Measurements from ENCODE around the gene GRIK2. TPM values are rescaled to one million over a fixed set of nuclear protein-coding genes. Genes with fewer than 3 reads are reported as not detected.

The GRIK2 gene
- polyA plus RNA-seq, 1 donor: 3.3 TPM

DNA sequence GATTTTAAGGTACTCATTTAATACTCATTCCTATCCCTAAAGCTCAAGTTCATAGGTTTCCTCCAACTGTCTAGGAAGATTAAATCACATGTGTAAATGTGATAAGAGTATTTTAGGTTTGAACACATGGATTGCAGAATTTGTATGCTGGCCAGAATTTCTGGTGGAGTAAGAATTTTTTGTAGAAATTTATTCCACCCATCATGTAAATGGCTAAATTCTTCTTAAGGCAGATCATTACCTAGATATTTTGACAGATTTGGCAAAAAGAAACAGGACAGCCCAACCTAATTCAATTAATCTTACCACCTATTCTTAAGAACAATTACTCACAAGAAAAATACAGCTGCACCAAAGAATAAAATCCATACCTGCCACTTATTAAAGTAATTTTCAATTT is 261.6 kb downstream of the GRIK2 start:
- Histone ChIP-seq H3K4me1 (ENCODE audit: control insufficient read depth, insufficient read depth, low read length) (no peaks in the 10 kb centered on the region), H3K27me3 (ENCODE audit: control insufficient read depth, insufficient read depth, low read length) (no peaks in the 10 kb centered on the region), H3K27ac (ENCODE audit: low read length) (no peak overlapping the region), H3K4me3 (ENCODE audit: low read length) (no peak overlapping the region), H3K9me3 (ENCODE audit: control insufficient read depth, low read depth, low read length) (no peaks in the 10 kb centered on the region), H3K36me3 (ENCODE audit: control insufficient read depth, insufficient read depth, low read length) (no peaks in the 10 kb centered on the region)
- no peak for DNase-seq

DNA sequence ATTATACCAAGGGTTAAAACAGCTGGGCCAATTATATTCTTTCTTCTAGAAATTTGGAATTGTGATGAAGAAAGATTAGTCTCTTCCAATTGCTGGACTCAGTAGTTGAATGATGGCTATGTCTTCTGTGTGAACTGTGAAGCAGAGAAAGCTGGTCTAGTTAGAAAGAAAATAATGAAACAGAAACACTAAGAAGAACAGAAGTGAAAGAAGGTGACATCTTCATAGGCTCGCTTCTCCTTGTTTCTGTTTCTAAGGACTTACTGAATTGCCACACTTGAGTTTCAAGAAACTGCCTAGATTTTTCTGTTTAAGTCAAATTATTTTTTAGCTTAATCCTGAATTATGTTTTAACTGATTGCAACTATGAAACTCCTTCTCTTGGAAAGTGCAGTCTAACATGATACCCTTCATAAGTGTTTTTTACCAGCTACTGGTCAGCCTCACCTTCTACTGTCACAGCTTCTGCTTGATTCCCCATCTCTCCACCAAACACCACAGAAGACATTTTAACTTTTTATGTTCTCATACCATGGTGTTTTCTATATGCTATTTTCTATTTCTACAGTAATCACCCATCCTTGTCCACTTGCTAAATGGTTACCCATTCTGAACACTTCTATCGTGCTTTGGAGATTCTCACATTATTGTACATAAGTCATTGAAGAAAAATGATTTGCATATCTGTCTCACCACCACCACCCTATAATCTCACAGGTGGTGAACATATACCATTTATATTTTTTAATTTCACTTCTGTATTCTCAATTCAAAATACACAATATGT is 268.8 kb downstream of the GRIK2 start:
- Histone ChIP-seq H3K4me1 (ENCODE audit: control insufficient read depth, insufficient read depth, low read length) (no peaks in the 10 kb centered on the region), H3K4me3 (ENCODE audit: low read length) (no peak overlapping the region), H3K27me3 (ENCODE audit: control insufficient read depth, insufficient read depth, low read length) (no peaks in the 10 kb centered on the region), H3K9me3 (ENCODE audit: control insufficient read depth, low read depth, low read length) (no peaks in the 10 kb centered on the region), H3K36me3 (ENCODE audit: control insufficient read depth, insufficient read depth, low read length) (no peaks in the 10 kb centered on the region), H3K27ac (ENCODE audit: low read length) (no peak overlapping the region)
- DNase-seq: no peak
- WGBS (ENCODE audit: insufficient coverage, low lambda C conversion rate): 100% methylated on average over 2 of the region's 2 CpGs

DNA sequence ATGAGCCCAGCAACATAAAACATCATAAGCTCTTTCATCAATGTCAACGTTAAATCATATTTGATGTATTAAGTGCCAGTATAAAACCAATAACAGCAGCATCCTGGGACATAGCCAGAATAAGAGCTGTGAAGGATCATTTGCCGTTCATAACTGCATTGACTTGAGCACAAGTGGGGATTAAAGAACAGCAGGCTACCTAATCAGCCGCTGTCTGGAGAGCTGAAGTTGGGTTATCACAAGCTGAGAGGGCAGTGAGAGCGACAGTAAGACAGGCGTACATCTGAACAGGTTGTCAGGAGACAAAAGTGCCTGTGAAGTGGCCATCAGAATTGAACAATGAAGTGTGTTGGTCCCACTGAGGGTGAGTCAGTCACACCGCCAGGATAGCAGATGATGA is 269.6 kb downstream of the GRIK2 start:
- H3K4me1 ChIP-seq (ENCODE audit: control insufficient read depth, insufficient read depth, low read length): no peaks in the 10 kb centered on the region
- 100% methylated on average over 1 of the region's 6 CpGs for WGBS (ENCODE audit: insufficient coverage, low lambda C conversion rate)

DNA sequence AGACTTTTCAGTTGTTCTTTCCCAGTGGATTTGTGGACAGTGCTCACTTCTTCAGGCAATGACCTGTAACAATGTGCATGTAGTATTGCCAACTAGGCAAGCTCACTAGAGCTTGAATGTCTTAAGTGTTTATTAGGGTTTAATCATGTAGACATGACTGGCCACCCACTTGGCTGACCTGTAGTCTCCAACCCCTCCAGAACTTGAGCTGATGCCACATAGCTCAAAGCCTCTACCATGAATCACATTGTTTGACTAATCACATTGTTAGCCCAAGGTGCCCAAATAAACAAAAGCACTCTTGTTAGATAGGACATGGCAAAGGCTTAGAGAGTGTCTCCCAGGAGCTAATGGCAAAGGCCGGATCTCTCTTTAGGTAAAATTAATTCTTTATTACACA is 272.7 kb downstream of the GRIK2 start:
- no peak overlapping the region for H3K27ac ChIP-seq (ENCODE audit: low read length)
- H3K4me1 ChIP-seq (ENCODE audit: control insufficient read depth, insufficient read depth, low read length): no peaks in the 10 kb centered on the region
- no peak for DNase-seq
- H3K9me3 ChIP-seq (ENCODE audit: control insufficient read depth, low read depth, low read length): no peaks in the 10 kb centered on the region
- H3K4me3 ChIP-seq (ENCODE audit: low read length): no peak overlapping the region
- no CpG with 5 or more reads among the region's 1 CpG for WGBS (ENCODE audit: insufficient coverage, low lambda C conversion rate)
- H3K36me3 ChIP-seq (ENCODE audit: control insufficient read depth, insufficient read depth, low read length): no peaks in the 10 kb centered on the region
- no peaks in the 10 kb centered on the region for H3K27me3 ChIP-seq (ENCODE audit: control insufficient read depth, insufficient read depth, low read length)

More for the DNA sequence above, 269.6 kb downstream of the GRIK2 start:
- H3K27ac ChIP-seq (ENCODE audit: low read length): no peak overlapping the region
- H3K27me3 ChIP-seq (ENCODE audit: control insufficient read depth, insufficient read depth, low read length): no peaks in the 10 kb centered on the region
- no peak for DNase-seq
- H3K9me3 ChIP-seq (ENCODE audit: control insufficient read depth, low read depth, low read length): no peaks in the 10 kb centered on the region
- H3K36me3 ChIP-seq (ENCODE audit: control insufficient read depth, insufficient read depth, low read length): no peaks in the 10 kb centered on the region
- H3K4me3 ChIP-seq (ENCODE audit: low read length): no peak overlapping the region

DNA sequence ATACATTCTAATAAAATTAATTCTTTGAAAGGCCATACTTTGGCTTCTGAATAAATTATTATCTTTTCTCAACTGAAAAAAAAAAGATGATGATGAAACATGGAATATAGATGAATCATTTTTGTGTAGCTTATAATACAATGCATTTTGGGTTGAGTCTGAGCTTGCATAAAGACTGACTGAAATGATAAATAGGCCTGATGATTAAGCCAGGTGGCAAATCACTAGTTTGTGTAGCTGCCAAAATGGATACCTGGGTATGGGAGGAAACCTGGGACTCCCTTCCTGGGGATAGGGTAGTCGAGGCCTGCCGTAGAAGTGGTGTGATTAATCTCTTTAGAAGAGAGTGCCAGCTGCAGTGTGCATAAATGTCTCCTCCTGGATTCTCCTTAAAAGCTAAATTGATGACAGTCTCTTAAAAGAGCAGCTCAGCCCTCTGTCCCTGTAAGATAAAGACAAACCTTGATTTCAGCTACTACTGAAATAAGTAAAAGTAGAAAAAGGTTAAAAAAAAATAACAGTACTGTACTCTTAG is 275.1 kb downstream of the GRIK2 start:
- DNase-seq: no peak
- Histone ChIP-seq H3K4me3 (ENCODE audit: low read length) (no peak overlapping the region), H3K27ac (ENCODE audit: low read length) (no peak overlapping the region), H3K27me3 (ENCODE audit: control insufficient read depth, insufficient read depth, low read length) (no peaks in the 10 kb centered on the region), H3K36me3 (ENCODE audit: control insufficient read depth, insufficient read depth, low read length) (no peaks in the 10 kb centered on the region), H3K4me1 (ENCODE audit: control insufficient read depth, insufficient read depth, low read length) (no peaks in the 10 kb centered on the region), H3K9me3 (ENCODE audit: control insufficient read depth, low read depth, low read length) (no peaks in the 10 kb centered on the region)
- WGBS (ENCODE audit: insufficient coverage, low lambda C conversion rate): no CpG with 5 or more reads among the region's 2 CpGs

DNA sequence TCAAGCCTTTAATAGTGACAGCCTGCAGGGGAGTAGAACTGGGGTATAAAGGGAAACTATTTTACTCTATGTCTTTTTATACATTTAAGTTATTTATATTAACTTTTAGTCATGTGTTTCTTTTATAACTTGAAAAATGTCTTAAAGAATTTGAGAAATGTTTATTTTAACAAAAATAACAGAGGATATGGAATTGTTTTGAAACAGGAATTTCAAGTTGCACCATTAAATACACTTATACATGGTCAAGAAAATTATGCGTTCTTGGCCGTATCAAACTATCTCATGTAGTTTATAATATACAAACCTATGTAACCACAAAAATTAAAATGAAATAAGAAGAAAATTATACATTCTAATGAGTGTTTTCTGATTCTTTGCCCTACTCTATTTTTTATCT is 282.7 kb downstream of the GRIK2 start:
- 100% methylated on average over 2 of the region's 2 CpGs for WGBS (ENCODE audit: insufficient coverage, low lambda C conversion rate)
- no peak for DNase-seq
- Histone ChIP-seq H3K36me3 (ENCODE audit: control insufficient read depth, insufficient read depth, low read length) (no peaks in the 10 kb centered on the region), H3K4me3 (ENCODE audit: low read length) (no peak overlapping the region), H3K4me1 (ENCODE audit: control insufficient read depth, insufficient read depth, low read length) (no peaks in the 10 kb centered on the region), H3K27me3 (ENCODE audit: control insufficient read depth, insufficient read depth, low read length) (no peaks in the 10 kb centered on the region), H3K9me3 (ENCODE audit: control insufficient read depth, low read depth, low read length) (no peaks in the 10 kb centered on the region), H3K27ac (ENCODE audit: low read length) (no peak overlapping the region)

DNA sequence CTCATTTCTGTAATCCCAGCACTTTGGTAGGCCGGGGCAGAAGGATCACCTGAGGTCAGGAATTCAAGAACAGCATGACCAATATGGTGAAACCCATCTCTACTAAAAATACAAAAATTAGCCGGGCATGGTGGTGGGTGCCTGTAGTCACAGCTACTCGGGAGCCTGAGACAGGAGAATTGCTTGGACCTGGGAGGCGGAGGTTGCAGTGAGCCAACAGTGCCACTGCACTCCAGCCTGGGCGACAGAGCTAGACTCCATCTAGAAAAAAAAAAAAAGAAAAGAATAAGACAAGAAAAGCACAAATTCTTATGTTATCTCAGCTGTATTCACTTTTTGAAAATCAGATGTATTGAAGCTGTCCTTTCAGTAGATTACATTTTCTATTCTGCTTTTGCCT is 289.4 kb downstream of the GRIK2 start:
- no peaks in the 10 kb centered on the region for H3K9me3 ChIP-seq (ENCODE audit: control insufficient read depth, low read depth, low read length)
- no peak overlapping the region for H3K4me3 ChIP-seq (ENCODE audit: low read length)
- no peaks in the 10 kb centered on the region for H3K27me3 ChIP-seq (ENCODE audit: control insufficient read depth, insufficient read depth, low read length)
- DNase-seq: no peak
- H3K36me3 ChIP-seq (ENCODE audit: control insufficient read depth, insufficient read depth, low read length): no peaks in the 10 kb centered on the region
- 100% methylated on average over 1 of the region's 5 CpGs for WGBS (ENCODE audit: insufficient coverage, low lambda C conversion rate)
- no peaks in the 10 kb centered on the region for H3K4me1 ChIP-seq (ENCODE audit: control insufficient read depth, insufficient read depth, low read length)
- no peak overlapping the region for H3K27ac ChIP-seq (ENCODE audit: low read length)

DNA sequence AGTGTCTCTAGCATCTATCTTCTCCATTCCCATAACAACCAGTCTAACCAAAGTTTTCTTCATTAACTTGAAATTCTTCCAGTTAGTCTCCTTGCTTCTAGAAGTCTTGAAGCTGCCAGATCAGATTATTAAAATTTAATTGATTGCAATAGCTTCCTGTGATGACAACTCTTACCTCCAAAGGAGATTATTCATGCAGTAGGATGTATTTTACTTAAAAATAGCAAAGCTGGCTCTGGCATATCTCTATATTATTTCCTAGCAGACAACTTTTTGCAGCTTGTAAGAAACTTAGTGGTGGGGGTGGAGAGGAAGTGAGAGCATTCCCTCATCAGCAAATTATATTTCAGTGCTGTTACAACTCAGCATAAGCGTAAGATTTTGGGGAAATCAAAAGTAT is 290.4 kb downstream of the GRIK2 start:
- H3K4me1 ChIP-seq (ENCODE audit: control insufficient read depth, insufficient read depth, low read length): no peaks in the 10 kb centered on the region
- WGBS (ENCODE audit: insufficient coverage, low lambda C conversion rate): 60% methylated on average over 1 of the region's 1 CpG
- no peak overlapping the region for H3K27ac ChIP-seq (ENCODE audit: low read length)
- H3K4me3 ChIP-seq (ENCODE audit: low read length): no peak overlapping the region
- no peaks in the 10 kb centered on the region for H3K9me3 ChIP-seq (ENCODE audit: control insufficient read depth, low read depth, low read length)
- H3K36me3 ChIP-seq (ENCODE audit: control insufficient read depth, insufficient read depth, low read length): no peaks in the 10 kb centered on the region
- no peaks in the 10 kb centered on the region for H3K27me3 ChIP-seq (ENCODE audit: control insufficient read depth, insufficient read depth, low read length)
- no peak for DNase-seq

DNA sequence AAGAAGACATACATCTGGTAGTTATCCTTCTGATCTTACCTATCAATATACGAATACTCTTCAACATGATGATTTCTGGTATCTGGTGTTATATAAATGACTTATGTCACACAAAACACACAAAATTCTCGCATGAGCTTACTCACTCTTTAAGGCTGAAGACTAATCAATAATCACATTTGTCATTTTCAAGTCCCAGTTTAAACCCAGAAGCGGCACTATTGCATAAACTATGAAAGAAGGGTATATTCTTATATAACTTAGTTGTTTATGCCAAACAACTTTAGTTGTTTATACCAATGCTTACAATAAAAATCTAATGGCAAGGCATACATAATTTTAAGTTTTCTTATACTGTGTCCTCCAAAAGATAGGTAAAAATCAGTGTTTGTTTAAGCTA is 293.1 kb downstream of the GRIK2 start:
- Histone ChIP-seq H3K36me3 (ENCODE audit: control insufficient read depth, insufficient read depth, low read length) (no peaks in the 10 kb centered on the region), H3K4me1 (ENCODE audit: control insufficient read depth, insufficient read depth, low read length) (no peaks in the 10 kb centered on the region), H3K27ac (ENCODE audit: low read length) (no peak overlapping the region), H3K4me3 (ENCODE audit: low read length) (no peak overlapping the region), H3K27me3 (ENCODE audit: control insufficient read depth, insufficient read depth, low read length) (no peaks in the 10 kb centered on the region), H3K9me3 (ENCODE audit: control insufficient read depth, low read depth, low read length) (no peaks in the 10 kb centered on the region)
- WGBS (ENCODE audit: insufficient coverage, low lambda C conversion rate): 82% methylated on average over 2 of the region's 3 CpGs
- no peak for DNase-seq

DNA sequence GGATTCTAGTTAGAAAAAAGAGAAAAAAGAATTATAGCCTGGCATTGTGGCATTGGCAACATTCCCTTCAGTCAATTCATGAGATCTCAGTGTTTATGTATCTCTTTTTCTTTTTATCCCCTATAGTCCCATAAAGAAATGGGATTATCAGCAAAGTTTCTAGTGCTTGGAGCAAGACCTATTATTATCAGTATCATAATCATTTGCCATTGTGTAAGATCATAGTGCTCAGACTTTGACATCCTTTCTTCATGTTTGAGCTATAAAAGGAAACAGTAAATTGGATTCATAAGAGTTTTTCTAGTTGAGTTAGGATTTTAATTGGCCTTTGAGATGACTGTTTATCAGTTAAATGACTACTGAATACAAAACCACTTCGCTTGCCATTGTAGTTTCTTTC is 295.6 kb downstream of the GRIK2 start:
- Histone ChIP-seq H3K36me3 (ENCODE audit: control insufficient read depth, insufficient read depth, low read length) (no peaks in the 10 kb centered on the region), H3K4me3 (ENCODE audit: low read length) (no peak overlapping the region), H3K4me1 (ENCODE audit: control insufficient read depth, insufficient read depth, low read length) (no peaks in the 10 kb centered on the region), H3K9me3 (ENCODE audit: control insufficient read depth, low read depth, low read length) (no peaks in the 10 kb centered on the region), H3K27me3 (ENCODE audit: control insufficient read depth, insufficient read depth, low read length) (no peaks in the 10 kb centered on the region), H3K27ac (ENCODE audit: low read length) (no peak overlapping the region)
- 80% methylated on average over 1 of the region's 1 CpG for WGBS (ENCODE audit: insufficient coverage, low lambda C conversion rate)
- no peak for DNase-seq

DNA sequence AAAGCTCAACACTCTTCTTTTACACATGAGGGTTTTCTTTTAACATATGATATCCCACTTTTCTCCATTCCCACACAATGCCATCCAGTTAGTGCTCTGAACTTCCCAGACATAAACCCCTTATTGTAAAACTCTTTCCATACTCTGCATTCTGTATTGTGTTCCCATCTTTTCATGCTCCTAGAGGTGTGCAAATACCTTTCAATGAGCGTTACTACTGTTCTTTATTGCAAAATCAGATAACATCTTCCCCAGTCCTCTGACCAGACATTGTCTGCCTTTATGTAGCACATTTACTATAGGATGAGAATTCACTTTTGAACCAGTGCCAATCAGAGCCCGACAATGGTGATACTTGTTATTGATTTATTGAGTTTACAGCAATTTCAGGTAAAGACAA is 296.2 kb downstream of the GRIK2 start:
- Histone ChIP-seq H3K9me3 (ENCODE audit: control insufficient read depth, low read depth, low read length) (no peaks in the 10 kb centered on the region), H3K27ac (ENCODE audit: low read length) (no peak overlapping the region), H3K4me1 (ENCODE audit: control insufficient read depth, insufficient read depth, low read length) (no peaks in the 10 kb centered on the region), H3K27me3 (ENCODE audit: control insufficient read depth, insufficient read depth, low read length) (no peaks in the 10 kb centered on the region), H3K4me3 (ENCODE audit: low read length) (no peak overlapping the region), H3K36me3 (ENCODE audit: control insufficient read depth, insufficient read depth, low read length) (no peaks in the 10 kb centered on the region)
- no CpG with 5 or more reads among the region's 2 CpGs for WGBS (ENCODE audit: insufficient coverage, low lambda C conversion rate)
- DNase-seq: no peak
